Activated CD4-positive, alpha-beta memory T cell treated with anti-CD3 and anti-CD28 coated beads, Interleukin-2, amount 10 ng/mL, durations not matched to agents 7 days and 5 days (primary cell): ENCODE data around the gene GIPC1. TPM values are rescaled to one million over a fixed set of nuclear protein-coding genes. Genes with fewer than 3 reads are reported as not detected.

Source experiments
- CTCF ChIA-PET: fragments of 350-600 bp; sonication (Branson Sonifier 250); formaldehyde crosslinking; loops from one replicate; lab custom pipeline; 2021; ENCODE audit warnings: antibody characterized with exemption, inconsistent platforms; lab: Charles Lee
- POLR2A ChIA-PET: fragments of 350-600 bp; sonication (Branson Sonifier 250); formaldehyde crosslinking; loops from one replicate; lab custom pipeline; 2021; ENCODE audit warnings: antibody characterized with exemption; lab: Charles Lee
- DNase-seq: peaks from one replicate; pipeline ENCODE4 v3.0.0-alpha.2; 2020
- H3K27ac Mint-ChIP-seq: one replicate; pipeline ENCODE4 v1.8.0; 2021; ENCODE audit warnings: mild to moderate bottlenecking, mixed read lengths
- H3K27me3 Mint-ChIP-seq: one replicate; pipeline ENCODE4 v1.8.0; 2021; ENCODE audit warnings: mixed read lengths
- H3K36me3 Mint-ChIP-seq: one replicate; pipeline ENCODE4 v1.8.0; 2021; ENCODE audit warnings: low read depth, mixed read lengths
- H3K4me1 Mint-ChIP-seq: one replicate; pipeline ENCODE4 v1.8.0; 2021; ENCODE audit warnings: mixed read lengths
- H3K4me3 Mint-ChIP-seq: one replicate; pipeline ENCODE4 v1.8.0; 2021; ENCODE audit warnings: mild to moderate bottlenecking, mixed read lengths
- H3K9me3 Mint-ChIP-seq: one replicate; pipeline ENCODE4 v1.8.0; 2021; ENCODE audit warnings: mixed read lengths
- total RNA-seq, 2 experiments: library from RNA; stranded (reverse); gene quantifications; one replicate each; pipeline ENCODE4 v1.2.3, GENCODE V29; 2021

Gene GIPC1
- total RNA-seq, 2 experiments from 2014 or later: 39.8 to 40.0 TPM

DNA sequence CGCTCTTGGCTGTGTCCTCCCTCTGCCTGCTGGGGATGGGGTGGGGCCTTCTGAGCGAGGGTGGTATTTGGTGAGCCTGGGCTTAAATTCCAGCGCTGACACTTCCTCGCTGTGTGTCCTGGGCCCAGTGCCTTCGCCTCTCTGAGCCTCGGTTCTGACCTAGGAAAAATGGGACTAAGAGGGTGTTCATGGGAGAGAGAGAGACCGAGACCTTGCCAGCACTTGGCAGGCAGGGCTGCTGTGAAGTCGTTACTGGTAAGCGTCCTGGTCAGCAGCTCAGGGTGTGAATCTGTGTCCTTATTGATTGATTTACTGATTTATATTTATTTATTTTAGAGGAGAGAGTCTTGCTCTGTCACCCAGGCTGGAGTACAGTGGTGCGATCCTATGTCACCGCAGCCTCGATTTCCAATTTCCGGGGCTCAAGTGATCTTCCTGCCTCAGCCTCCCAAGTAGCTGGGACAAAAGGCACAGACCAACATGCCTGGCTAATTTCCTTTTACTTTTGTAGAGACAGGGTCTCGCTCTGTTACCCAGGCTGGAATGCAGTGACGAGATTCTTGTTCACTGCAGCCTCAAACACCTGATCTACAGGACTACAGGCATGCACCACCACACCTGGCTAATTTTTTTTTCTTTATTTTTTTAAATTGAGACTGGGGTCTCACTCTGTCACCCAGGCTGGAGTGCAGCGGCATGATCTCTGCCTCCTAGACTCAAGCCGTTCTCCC, 60.4 kb downstream of the GIPC1 start:
- ChIA-PET POLR2A (interaction anchor here (1.4 to 1.9 kb wide), 2 partner anchors 17 to 25 kb away, joined by 5 to 6 read pairs; no protein-coding TSS in a partner anchor), CTCF (interaction anchor here (1.1 kb wide), 1 partner anchor 43 kb away, joined by 5 read pairs; no protein-coding TSS in a partner anchor)
- H3K4me3 Mint-ChIP-seq: peak overlapping the region; percentile 72
- H3K9me3 Mint-ChIP-seq: no peaks in the 10 kb centered on the region
- peaks cover 8% of the 10 kb centered on the region for H3K27me3 Mint-ChIP-seq
- no peak for DNase-seq
- H3K4me1 Mint-ChIP-seq: peaks cover 59% of the 10 kb centered on the region
- peaks cover 12% of the 10 kb centered on the region for H3K36me3 Mint-ChIP-seq
- H3K27ac Mint-ChIP-seq: peak overlapping the region; percentile 44

DNA sequence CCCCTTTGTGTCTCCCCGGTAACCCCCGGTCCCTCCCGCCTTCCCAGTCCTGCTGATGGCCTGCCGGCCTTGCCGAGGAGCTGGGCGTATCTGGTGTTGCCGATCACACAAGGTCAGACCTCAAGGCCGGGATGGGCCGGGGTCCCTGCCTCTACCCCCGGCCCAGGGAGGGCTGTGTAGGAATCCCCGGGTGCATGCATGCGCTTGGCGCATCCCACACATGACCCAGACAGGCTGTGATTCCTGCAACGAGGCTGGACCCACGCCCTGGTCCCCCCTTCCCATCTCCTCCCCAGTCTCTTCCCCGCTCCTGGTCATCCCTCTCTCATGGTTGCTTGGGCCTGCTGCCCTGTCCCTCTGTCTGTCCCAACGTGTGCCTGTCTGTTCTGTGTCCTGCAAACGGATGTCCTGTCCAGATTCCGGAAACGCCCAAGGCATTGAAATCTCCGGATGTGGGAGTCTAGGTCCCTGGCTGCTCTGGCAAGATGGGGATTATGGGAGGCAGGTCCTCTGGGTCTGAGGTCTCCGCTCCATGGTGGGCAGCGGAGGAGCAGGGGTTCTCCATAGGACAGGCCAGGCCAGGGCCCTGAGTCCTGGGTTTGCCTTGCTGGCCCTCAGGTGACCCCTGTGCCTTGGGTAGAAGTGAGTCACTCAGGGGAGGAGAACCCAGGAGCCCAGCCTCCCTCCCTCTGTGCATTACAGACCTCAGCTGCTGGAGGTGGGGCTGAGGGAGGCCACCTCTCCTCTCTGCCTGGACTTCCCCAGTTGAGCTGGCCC, 61.2 kb downstream of the GIPC1 start:
- peaks cover 53% of the 10 kb centered on the region for H3K4me1 Mint-ChIP-seq
- ChIA-PET POLR2A (interaction anchor here (1.1 to 1.9 kb wide), 3 partner anchors 17 to 25 kb away, joined by 3 to 6 read pairs (median 5); no protein-coding TSS in a partner anchor), CTCF (interaction anchor here (1.0 to 1.1 kb wide), 2 partner anchors 44 to 73 kb away, joined by 4 to 5 read pairs; no protein-coding TSS in a partner anchor)
- no peaks in the 10 kb centered on the region for H3K9me3 Mint-ChIP-seq
- H3K27ac Mint-ChIP-seq: peak overlapping the region; percentile 69
- peaks cover 10% of the 10 kb centered on the region for H3K27me3 Mint-ChIP-seq
- peaks cover 5% of the 10 kb centered on the region for H3K36me3 Mint-ChIP-seq
- H3K4me3 Mint-ChIP-seq: peak overlapping the region; percentile 72
- DNase-seq: peak; percentile 58

DNA sequence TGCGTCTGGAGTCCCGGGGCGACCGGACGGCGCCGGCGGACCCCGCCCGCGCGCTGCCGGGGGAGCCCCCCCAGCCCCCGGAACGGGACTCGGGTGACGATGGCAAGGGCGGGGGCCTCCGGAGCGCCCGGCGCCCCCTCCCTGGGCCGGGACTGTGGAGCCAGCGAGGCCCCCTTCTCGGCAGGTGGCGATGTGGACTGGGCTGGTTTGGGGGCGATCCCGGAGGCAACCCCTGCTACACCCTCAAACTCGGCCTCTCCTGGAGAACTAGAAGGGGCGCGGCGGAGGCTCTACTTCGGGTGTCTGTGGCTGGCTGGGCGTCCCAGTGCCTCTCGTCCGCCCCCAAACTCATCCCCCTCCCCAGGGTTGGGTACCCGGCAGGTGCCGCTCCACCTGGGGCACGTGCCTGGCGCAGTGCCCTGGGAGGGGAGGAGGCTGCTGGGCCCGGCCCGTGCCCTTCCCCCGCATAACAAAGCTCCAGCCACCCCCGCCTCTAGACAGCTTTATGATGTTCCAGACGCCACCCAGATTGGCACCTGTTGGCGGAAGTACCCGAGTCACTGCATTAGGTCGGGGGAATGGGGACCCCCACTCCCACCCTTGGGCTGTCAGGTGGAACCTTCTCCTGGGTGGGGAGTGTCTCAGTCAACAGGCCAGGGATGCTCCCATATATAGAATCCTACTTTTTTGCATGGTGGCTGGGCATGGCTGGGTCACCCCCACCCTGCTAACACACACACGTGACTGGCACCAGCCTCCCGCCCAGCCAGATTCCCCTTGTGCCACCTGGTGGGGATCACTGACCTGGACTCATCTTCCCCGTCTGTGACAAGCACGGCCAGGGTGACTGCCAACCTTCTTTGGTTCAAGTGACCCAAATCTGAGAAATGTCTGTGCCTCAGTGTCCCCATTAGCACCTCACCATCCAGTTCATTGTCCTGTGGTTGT, 62.1 kb downstream of the GIPC1 start:
- peak; percentile 43 for DNase-seq
- no peaks in the 10 kb centered on the region for H3K9me3 Mint-ChIP-seq
- H3K4me1 Mint-ChIP-seq: peaks cover 46% of the 10 kb centered on the region
- H3K27ac Mint-ChIP-seq: peak overlapping the region; percentile 47
- CTCF ChIA-PET: interaction anchor here (0.6 to 1.0 kb wide), 3 partner anchors 39 to 72 kb away, joined by 4 read pairs; no protein-coding TSS in a partner anchor
- peaks cover 5% of the 10 kb centered on the region for H3K36me3 Mint-ChIP-seq
- peak overlapping the region; percentile 72 for H3K4me3 Mint-ChIP-seq
- H3K27me3 Mint-ChIP-seq: peaks cover 10% of the 10 kb centered on the region
- POLR2A ChIA-PET: interaction anchor here (0.6 to 1.1 kb wide), 7 partner anchors 14 to 70 kb away, joined by 3 to 5 read pairs (median 3); no protein-coding TSS in a partner anchor

DNA sequence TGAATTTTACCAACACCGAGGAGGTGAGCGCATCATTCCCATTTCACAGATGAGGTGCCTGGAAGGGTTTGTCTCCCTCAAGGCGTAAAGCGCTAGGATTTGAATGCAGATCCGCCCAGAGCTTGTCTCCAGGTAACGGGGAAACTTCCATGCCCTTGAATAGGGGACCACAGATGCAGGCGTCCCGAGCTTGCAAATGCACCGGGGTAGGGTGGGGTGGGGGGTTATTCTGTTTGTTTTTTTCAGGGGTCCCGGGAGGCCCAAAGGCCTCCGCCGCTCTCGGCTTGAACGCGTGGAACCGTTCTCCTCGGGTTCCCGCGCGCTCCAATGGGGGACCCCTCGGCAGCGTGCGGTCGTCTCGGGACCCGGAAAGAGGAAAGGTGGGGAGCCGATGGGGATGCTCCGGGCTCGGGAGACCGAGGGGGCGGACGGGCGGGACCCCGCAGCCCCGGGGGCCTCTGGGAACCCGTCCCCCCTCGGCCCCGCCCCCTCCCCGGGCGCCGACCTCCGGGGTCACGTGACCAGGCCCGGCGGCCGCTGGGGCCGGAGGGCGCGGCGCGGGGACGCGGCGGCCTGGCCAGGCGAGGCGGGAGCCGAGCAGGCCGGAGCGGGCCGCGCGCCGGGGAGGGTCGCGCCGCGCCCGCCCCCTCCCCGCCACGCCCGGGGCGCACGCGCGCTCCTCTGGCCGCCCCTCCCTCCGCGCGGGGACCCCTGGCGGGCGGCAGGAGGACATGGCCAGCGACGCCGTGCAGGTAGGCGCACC, 63.0 kb downstream of the GIPC1 start, which contains the start of gene PKN1:
PKN1 (plus strand) TSS at position 516 of the 763 bp plus-strand sequence; CDS start at position 732, 216 bp downstream.
- DNase-seq: peak; percentile 58
- no peaks in the 10 kb centered on the region for H3K9me3 Mint-ChIP-seq
- CTCF ChIA-PET: interaction anchor here (0.7 to 3.2 kb wide), 18 partner anchors 9 to 319 kb away, joined by 3 to 25 read pairs (median 5); partner anchors contain the start of genes ASF1B, DDX39A and PTGER1
- H3K4me1 Mint-ChIP-seq: peaks cover 39% of the 10 kb centered on the region
- peaks cover 5% of the 10 kb centered on the region for H3K36me3 Mint-ChIP-seq
- POLR2A ChIA-PET: interaction anchor here (1.1 to 2.7 kb wide), 6 partner anchors 8 to 297 kb away, joined by 3 to 28 read pairs (median 4); partner anchors contain the start of genes ASF1B, DDX39A and GIPC1
- H3K4me3 Mint-ChIP-seq: peak within 1 kb of the TSS; percentile 76
- peaks cover 10% of the 10 kb centered on the region for H3K27me3 Mint-ChIP-seq
- H3K27ac Mint-ChIP-seq: peak within 1 kb of the TSS; percentile 74

DNA sequence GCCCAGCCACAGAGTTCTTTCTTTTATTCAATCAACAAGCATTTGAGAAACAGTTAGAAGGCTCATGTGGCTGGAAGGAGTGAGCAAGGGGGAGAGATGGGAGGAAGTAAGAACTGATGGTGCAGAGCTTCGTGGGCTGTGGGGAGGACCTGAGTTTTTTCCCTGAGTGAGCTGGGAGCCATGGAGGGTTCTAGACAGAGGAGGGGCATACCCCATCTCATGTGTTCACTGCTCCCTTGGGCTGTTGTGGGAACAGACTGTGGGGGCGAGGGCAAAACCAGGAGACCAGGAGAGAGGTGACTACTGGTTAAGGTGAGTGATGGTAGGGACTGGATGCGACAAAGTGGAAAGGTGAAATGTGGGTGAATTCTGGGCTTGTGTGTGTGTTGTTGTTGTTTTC, 65.2 kb downstream of the GIPC1 start:
- CTCF ChIA-PET: interaction anchor here (0.8 to 3.2 kb wide), 6 partner anchors 11 to 82 kb away, joined by 3 to 25 read pairs (median 8); partner anchors contain the start of gene DDX39A
- Mint-ChIP-seq H3K27me3 (peaks cover 13% of the 10 kb centered on the region), H3K4me3 (peak overlapping the region; percentile 21), H3K36me3 (peaks cover 5% of the 10 kb centered on the region), H3K27ac (no peak overlapping the region), H3K9me3 (no peaks in the 10 kb centered on the region), H3K4me1 (peaks cover 32% of the 10 kb centered on the region)
- DNase-seq: no peak
- POLR2A ChIA-PET: interaction anchor here (2.7 kb wide), 1 partner anchor 11 kb away, joined by 28 read pairs; the partner anchor contains the start of gene DDX39A

DNA sequence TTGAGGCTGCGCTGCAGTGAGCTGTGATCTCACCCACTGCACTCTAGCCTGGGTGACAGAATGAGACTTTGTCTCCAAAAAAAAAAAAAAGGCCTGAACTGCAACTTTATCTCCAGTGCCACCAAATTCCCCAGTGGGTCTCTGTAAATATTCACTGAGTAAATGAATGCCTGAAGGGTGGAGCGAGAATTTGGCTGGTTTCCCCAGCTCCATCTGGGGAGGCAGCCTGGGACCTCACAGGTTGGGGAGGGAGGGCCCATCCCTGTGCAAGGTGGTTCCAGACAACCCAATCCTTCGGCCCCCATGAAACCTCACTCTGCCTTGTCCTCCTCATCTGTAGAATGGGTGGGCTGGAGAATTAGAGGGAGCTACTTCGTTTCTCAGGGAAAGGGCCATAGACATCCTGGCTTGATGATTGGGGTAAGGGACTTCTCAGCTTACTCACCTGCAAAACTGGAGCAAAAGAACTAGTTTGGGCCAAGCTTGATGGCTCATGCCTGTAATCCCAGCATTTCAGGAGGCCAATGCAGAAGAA, 67.0 kb downstream of the GIPC1 start:
- H3K9me3 Mint-ChIP-seq: no peaks in the 10 kb centered on the region
- ChIA-PET POLR2A (interaction anchor here (1.2 to 3.5 kb wide), 4 partner anchors 10 to 50 kb away, joined by 3 to 18 read pairs (median 4); partner anchors contain the start of gene DDX39A), CTCF (interaction anchor here (0.6 to 2.3 kb wide), 5 partner anchors 9 to 56 kb away, joined by 3 to 10 read pairs (median 4); no protein-coding TSS in a partner anchor)
- no peak overlapping the region for H3K27ac Mint-ChIP-seq
- no peaks in the 10 kb centered on the region for H3K36me3 Mint-ChIP-seq
- H3K27me3 Mint-ChIP-seq: peaks cover 13% of the 10 kb centered on the region
- peaks cover 18% of the 10 kb centered on the region for H3K4me1 Mint-ChIP-seq
- no peak for DNase-seq
- H3K4me3 Mint-ChIP-seq: no peak overlapping the region

Other genes with a start within 250 kb of the GIPC1 start
- gene ADGRE5, start 114.7 kb downstream of the GIPC1 start, total RNA-seq: 100 to 1,000 TPM; 293 to 299 TPM
- gene DDX39A, start 76.8 kb downstream of the GIPC1 start, total RNA-seq: 100 to 1,000 TPM; 233 to 234 TPM
- gene PKN1, start 62.8 kb downstream of the GIPC1 start, total RNA-seq: 100 to 1,000 TPM; 219 to 232 TPM
- 1 to 10 TPM in 1 of 2 experiments, under 1 TPM in 1; 0.93 to 1.3 TPM for gene PTGER1, start 20.8 kb downstream of the GIPC1 start, total RNA-seq
- 100 to 1,000 TPM; 108 to 114 TPM for gene DNAJB1, start 22.3 kb upstream of the GIPC1 start, total RNA-seq
- gene TECR, start 33.5 kb upstream of the GIPC1 start, total RNA-seq: 100 to 1,000 TPM; 171 to 178 TPM
- 10 to 100 TPM; 91.6 to 93.0 TPM for gene NDUFB7, start 75.9 kb upstream of the GIPC1 start, total RNA-seq
- gene CLEC17A, start 87.0 kb upstream of the GIPC1 start, total RNA-seq: not detected
- gene ADGRE3, start 178.7 kb upstream of the GIPC1 start, total RNA-seq: not detected
- 10 to 100 TPM; 11.7 to 12.1 TPM for gene ZNF333, start 193.9 kb upstream of the GIPC1 start, total RNA-seq